Measurements from ENCODE around the gene SLC22A2.
"Not testable (repeated sequence)": the region's sequence is repeated elsewhere in the genome, so short reads cannot be mapped to it uniquely, and the experiment has no call there.

Gene SLC22A2

DNA sequence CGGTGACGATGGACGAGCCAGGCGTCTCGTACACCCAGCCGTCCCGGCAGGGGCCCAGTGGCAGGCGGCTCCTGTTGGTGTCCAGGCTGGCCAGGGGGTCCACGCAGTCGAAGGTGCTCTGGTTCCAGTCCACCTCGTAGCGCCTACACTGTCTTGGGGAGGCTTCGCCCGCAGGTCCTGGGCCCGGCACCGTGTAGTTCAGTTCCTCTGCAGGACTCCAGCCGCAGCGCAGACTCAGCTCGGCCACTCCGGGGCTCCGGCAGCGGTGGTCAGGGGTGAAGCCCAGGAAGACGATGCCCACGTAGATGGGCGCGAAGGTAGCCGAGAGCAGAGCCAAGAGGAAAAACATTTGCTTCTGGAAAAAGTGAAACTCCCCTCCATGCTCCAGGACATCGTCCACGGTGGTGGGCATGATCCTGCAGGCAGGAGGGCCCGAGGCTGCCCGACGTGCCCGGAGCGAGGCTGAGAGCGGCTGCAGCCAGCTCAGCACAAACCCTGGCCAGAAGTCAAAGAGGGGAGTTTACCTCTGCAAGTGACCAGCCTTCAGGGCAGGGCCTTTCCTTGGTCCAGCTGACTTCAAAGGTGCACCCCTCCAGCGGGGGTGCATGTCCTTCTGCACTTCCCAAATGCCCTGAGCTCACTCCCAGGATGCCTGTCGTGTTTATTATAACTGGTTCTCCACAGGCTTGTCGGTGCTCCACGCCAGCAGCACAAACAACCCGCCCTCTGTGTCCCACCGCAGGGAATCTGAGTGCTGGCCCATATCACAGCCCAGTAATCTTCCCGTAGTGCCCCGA lies at the start of gene SLC22A2:
Gene SLC22A2 (minus strand): TSS at position 476 of the 797 bp plus-strand sequence. CDS start 64 bp downstream, at position 412.
- H3K27ac ChIP-seq (ENCODE audit: low read depth in 2 of 2, low read length in 2 of 2), result no peak within 1 kb of the TSS
- no peaks in the 10 kb centered on the region for H3K27me3 ChIP-seq (ENCODE audit: control insufficient read depth in 2 of 2, insufficient read depth in 2 of 2, low read length in 2 of 2)
- no peaks in the 10 kb centered on the region for H3K9me3 ChIP-seq (ENCODE audit: control insufficient read depth in 2 of 2, low read length in 2 of 2)
- no peak within 1 kb of the TSS for H3K9ac ChIP-seq (ENCODE audit: low read depth in 1 of 2, low read length in 2 of 2)
- H3K36me3 ChIP-seq (ENCODE audit: control insufficient read depth in 2 of 2, insufficient read depth in 2 of 2, low read length in 2 of 2), result no peaks in the 10 kb centered on the region
- H3K4me3 ChIP-seq (ENCODE audit: low read length in 2 of 2), result no peak within 1 kb of the TSS
- peaks cover 8 to 9% of the 10 kb centered on the region in 2 donors for H3K4me1 ChIP-seq (ENCODE audit: control insufficient read depth in 2 of 2, insufficient read depth in 2 of 2, low read length in 2 of 2)

DNA sequence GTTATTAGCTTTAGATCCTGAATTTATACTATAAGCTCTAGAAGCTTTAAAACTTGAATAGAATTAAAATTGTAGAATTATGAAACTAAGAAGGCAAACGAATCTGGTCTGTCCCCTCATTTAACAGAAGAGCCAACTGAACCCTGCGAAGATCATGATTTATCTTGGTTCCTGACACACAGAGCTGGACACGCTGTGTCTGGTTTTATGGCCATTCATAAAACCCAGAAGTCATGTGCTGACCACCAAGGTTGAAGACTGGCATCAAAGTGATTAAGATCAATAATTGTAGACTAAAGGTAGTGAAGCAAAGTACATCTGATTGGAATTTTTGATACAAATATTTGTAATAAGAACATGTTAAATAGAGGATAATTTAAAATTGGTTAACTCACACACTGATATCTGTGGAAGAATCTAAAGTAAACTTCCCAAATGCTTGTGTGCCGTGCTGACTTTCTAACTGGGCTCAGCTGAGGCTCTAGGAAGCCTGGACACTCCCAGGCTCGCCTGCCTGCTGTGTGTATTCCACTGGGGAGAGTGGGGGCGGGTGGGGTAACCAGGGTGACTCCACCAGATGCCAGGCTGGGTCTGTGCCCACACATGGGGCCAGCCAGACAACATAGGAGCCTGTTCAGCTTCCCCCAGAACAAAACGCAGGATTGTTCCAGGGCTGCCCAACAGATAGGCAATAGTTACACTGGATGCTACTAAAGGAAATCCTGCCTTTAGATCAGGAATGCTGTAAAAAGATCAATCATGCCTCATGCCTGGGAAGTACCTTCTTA lies 47.5 kb upstream of the SLC22A2 start:
- no peaks in the 10 kb centered on the region for H3K36me3 ChIP-seq (ENCODE audit: control insufficient read depth in 2 of 2, insufficient read depth in 2 of 2, low read length in 2 of 2)

DNA sequence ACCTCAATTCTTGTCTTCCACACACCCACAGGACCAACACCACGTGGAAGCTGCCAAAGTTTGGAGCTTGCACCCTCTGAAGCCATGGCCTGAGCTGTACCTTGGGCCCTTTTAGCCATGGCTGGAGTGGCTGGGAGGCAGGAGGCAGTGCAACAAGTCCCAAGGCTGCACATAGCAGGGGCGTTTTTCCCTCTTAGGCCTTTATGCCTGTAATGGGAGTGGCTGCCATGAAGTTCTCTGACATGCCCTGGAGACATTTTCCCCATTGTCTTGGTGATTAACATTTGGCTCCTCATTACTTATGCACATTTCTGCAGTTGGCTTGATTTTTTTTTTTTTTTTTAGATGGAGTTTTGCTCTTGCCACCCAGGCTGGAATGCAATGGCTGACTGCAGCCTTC lies 45.2 kb upstream of the SLC22A2 start:
- no peak overlapping the region for H3K9ac ChIP-seq (ENCODE audit: low read depth in 1 of 2, low read length in 2 of 2)
- no peak overlapping the region for H3K27ac ChIP-seq (ENCODE audit: low read depth in 2 of 2, low read length in 2 of 2)
- no peaks in the 10 kb centered on the region for H3K27me3 ChIP-seq (ENCODE audit: control insufficient read depth in 2 of 2, insufficient read depth in 2 of 2, low read length in 2 of 2)
- H3K4me1 ChIP-seq (ENCODE audit: control insufficient read depth in 2 of 2, insufficient read depth in 2 of 2, low read length in 2 of 2), result peaks cover 8 to 11% of the 10 kb centered on the region in 2 donors
- H3K4me3 ChIP-seq (ENCODE audit: low read length in 2 of 2), result no peak overlapping the region
- no peaks in the 10 kb centered on the region for H3K9me3 ChIP-seq (ENCODE audit: control insufficient read depth in 2 of 2, low read length in 2 of 2)
- H3K36me3 ChIP-seq (ENCODE audit: control insufficient read depth in 2 of 2, insufficient read depth in 2 of 2, low read length in 2 of 2), result no peaks in the 10 kb centered on the region

More for the DNA sequence above, 47.5 kb upstream of the SLC22A2 start:
- Histone ChIP-seq H3K9me3 (ENCODE audit: control insufficient read depth in 2 of 2, low read length in 2 of 2) (no peaks in the 10 kb centered on the region), H3K4me1 (ENCODE audit: control insufficient read depth in 2 of 2, insufficient read depth in 2 of 2, low read length in 2 of 2) (no peaks in the 10 kb centered on the region), H3K27ac (ENCODE audit: low read depth in 2 of 2, low read length in 2 of 2) (no peak overlapping the region), H3K4me3 (ENCODE audit: low read length in 2 of 2) (no peak overlapping the region), H3K27me3 (ENCODE audit: control insufficient read depth in 2 of 2, insufficient read depth in 2 of 2, low read length in 2 of 2) (no peaks in the 10 kb centered on the region), H3K9ac (ENCODE audit: low read depth in 1 of 2, low read length in 2 of 2) (no peak overlapping the region)

DNA sequence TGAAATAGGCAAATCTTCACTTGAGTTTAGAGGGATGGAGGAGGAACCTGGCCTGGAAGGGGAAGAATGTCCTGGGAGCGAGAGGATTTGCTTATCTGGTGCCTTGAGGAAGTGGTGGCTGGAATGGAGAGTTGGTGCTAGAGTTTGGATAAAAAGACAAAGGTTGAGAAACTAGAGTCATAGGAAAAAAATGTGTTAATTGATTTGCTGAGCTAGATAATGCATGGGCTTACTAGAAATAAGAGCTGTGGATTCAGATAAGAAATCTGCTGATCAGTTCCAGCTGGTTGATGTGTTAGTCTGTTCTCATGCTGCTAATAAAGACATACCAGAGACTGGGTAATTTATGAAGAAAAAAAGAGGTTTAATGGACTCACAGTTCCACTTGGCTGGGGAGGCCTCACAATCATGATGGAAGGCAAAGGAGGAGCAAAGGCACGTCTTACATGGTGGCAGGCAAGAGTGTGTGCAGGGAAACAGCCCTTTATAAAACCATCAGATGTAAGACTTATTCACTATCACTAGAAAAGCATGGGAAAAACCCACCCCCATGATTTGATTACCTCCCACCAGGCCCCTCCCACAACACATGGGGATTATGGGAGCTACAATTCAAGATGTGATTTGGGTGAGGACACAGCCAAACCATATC lies 43.9 kb upstream of the SLC22A2 start:
- not testable (repeated sequence) for H3K9ac ChIP-seq (ENCODE audit: low read depth in 1 of 2, low read length in 2 of 2); H3K27ac ChIP-seq (ENCODE audit: low read depth in 2 of 2, low read length in 2 of 2); H3K4me3 ChIP-seq (ENCODE audit: low read length in 2 of 2); H3K36me3 ChIP-seq (ENCODE audit: control insufficient read depth in 2 of 2, insufficient read depth in 2 of 2, low read length in 2 of 2); H3K27me3 ChIP-seq (ENCODE audit: control insufficient read depth in 2 of 2, insufficient read depth in 2 of 2, low read length in 2 of 2); H3K9me3 ChIP-seq (ENCODE audit: control insufficient read depth in 2 of 2, low read length in 2 of 2)
- H3K4me1 ChIP-seq (ENCODE audit: control insufficient read depth in 2 of 2, insufficient read depth in 2 of 2, low read length in 2 of 2), result peaks cover 8 to 11% of the 10 kb centered on the region in 2 donors

DNA sequence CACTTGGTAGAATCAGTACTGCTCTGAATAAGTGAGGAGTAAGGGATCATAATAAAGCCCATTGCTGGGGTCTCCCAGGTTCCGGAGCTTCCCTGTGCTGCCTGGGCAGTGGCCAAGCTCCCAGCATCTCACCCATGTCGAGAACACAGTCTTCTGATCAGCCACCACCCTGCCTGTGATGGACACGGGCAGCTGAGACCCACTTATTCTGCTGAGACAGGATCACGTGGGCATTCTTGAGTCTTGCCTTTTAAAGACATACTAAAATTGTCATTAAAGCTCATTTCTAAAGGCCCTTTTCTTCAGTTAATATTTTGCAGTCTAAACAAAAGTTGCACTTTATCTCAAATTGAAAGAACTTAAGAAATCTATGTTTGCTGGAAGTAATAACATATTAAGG lies 42.7 kb upstream of the SLC22A2 start:
- no peak overlapping the region for H3K9ac ChIP-seq (ENCODE audit: low read depth in 1 of 2, low read length in 2 of 2)
- no peaks in the 10 kb centered on the region for H3K36me3 ChIP-seq (ENCODE audit: control insufficient read depth in 2 of 2, insufficient read depth in 2 of 2, low read length in 2 of 2)
- no peak overlapping the region for H3K27ac ChIP-seq (ENCODE audit: low read depth in 2 of 2, low read length in 2 of 2)
- no peaks in the 10 kb centered on the region for H3K27me3 ChIP-seq (ENCODE audit: control insufficient read depth in 2 of 2, insufficient read depth in 2 of 2, low read length in 2 of 2)
- H3K4me3 ChIP-seq (ENCODE audit: low read length in 2 of 2), result no peak overlapping the region
- no peaks in the 10 kb centered on the region for H3K9me3 ChIP-seq (ENCODE audit: control insufficient read depth in 2 of 2, low read length in 2 of 2)
- peaks cover 8 to 11% of the 10 kb centered on the region in 2 donors for H3K4me1 ChIP-seq (ENCODE audit: control insufficient read depth in 2 of 2, insufficient read depth in 2 of 2, low read length in 2 of 2)

DNA sequence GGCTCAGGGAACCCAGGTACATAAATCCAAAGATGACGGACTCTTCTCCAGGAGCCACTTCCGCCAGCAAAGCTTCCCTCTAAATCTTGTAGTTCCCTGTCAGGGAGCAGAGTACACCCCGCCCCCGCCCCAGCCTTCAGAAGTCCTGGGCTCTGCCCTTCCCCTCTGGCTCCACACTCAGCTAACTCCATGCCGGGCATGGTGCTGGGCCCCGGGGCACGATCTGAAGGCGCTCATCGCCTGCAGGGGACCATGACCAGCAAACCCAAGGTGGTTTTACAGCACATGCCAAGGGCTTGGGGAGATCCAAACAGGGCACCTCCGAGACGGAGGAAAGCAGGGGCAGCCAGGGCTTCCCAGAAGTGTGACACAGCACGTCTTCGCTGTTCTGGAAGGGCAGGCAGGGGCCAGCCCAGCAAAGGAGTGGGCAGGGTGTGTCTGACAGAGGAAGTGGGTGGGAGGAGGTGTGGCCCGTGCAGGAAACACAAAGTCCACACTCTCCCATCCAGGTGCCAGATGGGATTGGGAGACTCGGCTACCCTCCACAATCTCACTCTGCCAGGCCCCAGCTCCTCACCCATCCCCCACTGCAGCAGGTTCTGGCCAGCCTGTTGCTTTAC lies 41.6 kb upstream of the SLC22A2 start:
- Histone ChIP-seq H3K27ac (ENCODE audit: low read depth in 2 of 2, low read length in 2 of 2) (peak overlapping the region; percentile 88 to 94), H3K9ac (ENCODE audit: low read depth in 1 of 2, low read length in 2 of 2) (peak overlapping the region; percentile 10 to 66), H3K9me3 (ENCODE audit: control insufficient read depth in 2 of 2, low read length in 2 of 2) (no peaks in the 10 kb centered on the region), H3K27me3 (ENCODE audit: control insufficient read depth in 2 of 2, insufficient read depth in 2 of 2, low read length in 2 of 2) (no peaks in the 10 kb centered on the region), H3K36me3 (ENCODE audit: control insufficient read depth in 2 of 2, insufficient read depth in 2 of 2, low read length in 2 of 2) (no peaks in the 10 kb centered on the region), H3K4me1 (ENCODE audit: control insufficient read depth in 2 of 2, insufficient read depth in 2 of 2, low read length in 2 of 2) (peaks cover 8 to 11% of the 10 kb centered on the region in 2 donors), H3K4me3 (ENCODE audit: low read length in 2 of 2) (peak overlapping the region; percentile 22 to 56)

DNA sequence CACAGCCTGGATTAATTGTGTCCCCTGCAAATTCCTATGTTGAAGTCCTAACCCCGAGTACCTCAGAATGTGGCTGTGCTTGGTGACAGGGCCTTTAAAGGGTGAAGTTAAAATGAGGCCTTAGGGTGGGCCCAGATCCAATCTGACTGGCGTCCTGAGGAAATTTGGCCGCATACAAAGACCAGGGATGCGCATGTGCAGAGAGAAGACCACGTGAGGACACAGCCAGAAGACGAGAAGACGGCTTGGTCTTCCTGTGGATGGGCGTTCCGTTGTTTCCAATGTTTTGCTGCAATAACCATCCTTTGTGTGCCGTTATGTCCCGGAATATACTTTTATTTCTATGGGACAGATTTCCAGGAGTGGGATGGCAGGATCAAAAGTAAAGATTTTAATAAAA lies 40.9 kb upstream of the SLC22A2 start:
- peak overlapping the region; percentile 88 to 94 for H3K27ac ChIP-seq (ENCODE audit: low read depth in 2 of 2, low read length in 2 of 2)
- H3K4me1 ChIP-seq (ENCODE audit: control insufficient read depth in 2 of 2, insufficient read depth in 2 of 2, low read length in 2 of 2), result peaks cover 8 to 11% of the 10 kb centered on the region in 2 donors
- no peaks in the 10 kb centered on the region for H3K36me3 ChIP-seq (ENCODE audit: control insufficient read depth in 2 of 2, insufficient read depth in 2 of 2, low read length in 2 of 2)
- no peak overlapping the region for H3K9ac ChIP-seq (ENCODE audit: low read depth in 1 of 2, low read length in 2 of 2)
- no peak overlapping the region for H3K4me3 ChIP-seq (ENCODE audit: low read length in 2 of 2)
- no peaks in the 10 kb centered on the region for H3K27me3 ChIP-seq (ENCODE audit: control insufficient read depth in 2 of 2, insufficient read depth in 2 of 2, low read length in 2 of 2)
- no peaks in the 10 kb centered on the region for H3K9me3 ChIP-seq (ENCODE audit: control insufficient read depth in 2 of 2, low read length in 2 of 2)

DNA sequence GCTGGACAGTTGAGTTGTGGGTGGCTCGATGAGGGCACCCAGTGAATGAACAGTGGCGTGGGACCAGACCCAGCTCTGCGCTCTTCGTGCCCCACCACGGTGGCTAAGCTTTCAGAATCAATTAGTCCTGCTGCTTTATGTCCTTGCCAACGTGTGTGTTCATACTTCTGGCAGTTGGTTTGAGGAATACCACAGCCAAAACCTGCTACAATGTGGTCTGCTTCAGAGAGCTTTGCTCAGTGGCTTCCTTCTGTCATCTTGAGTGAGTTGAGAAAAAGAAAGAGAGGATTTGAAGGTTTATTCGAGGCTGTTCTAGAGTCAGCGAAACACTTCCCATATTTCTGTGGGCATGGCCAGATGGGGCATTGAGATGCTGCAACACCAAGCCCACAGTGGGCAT lies 39.5 kb upstream of the SLC22A2 start:
- no peak overlapping the region for H3K9ac ChIP-seq (ENCODE audit: low read depth in 1 of 2, low read length in 2 of 2)
- no peaks in the 10 kb centered on the region for H3K9me3 ChIP-seq (ENCODE audit: control insufficient read depth in 2 of 2, low read length in 2 of 2)
- H3K27ac ChIP-seq (ENCODE audit: low read depth in 2 of 2, low read length in 2 of 2), result no peak overlapping the region
- no peaks in the 10 kb centered on the region for H3K27me3 ChIP-seq (ENCODE audit: control insufficient read depth in 2 of 2, insufficient read depth in 2 of 2, low read length in 2 of 2)
- peaks cover 8 to 14% of the 10 kb centered on the region in 2 donors for H3K4me1 ChIP-seq (ENCODE audit: control insufficient read depth in 2 of 2, insufficient read depth in 2 of 2, low read length in 2 of 2)
- no peak overlapping the region for H3K4me3 ChIP-seq (ENCODE audit: low read length in 2 of 2)
- no peaks in the 10 kb centered on the region for H3K36me3 ChIP-seq (ENCODE audit: control insufficient read depth in 2 of 2, insufficient read depth in 2 of 2, low read length in 2 of 2)

DNA sequence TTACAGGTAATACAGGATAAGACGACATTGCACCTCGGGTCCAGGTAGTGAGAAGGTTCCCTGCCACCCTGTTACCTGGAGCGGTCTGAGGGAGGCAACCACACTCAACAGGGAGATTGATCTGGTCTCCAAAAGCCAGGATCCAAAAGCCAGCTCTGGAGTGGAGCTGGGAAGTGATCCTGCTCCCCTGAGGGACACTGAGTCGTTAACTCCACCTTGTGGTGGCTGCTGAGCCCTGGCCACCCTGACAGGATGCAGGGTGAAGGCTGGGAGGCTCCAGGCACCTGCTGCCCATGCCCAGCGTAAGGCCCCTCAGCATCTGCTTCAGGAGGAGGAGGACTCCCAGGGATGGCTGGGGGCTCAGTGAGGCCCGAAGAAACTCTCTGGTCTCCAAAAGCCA lies 38.7 kb upstream of the SLC22A2 start:
- Histone ChIP-seq H3K27ac (ENCODE audit: low read depth in 2 of 2, low read length in 2 of 2) (no peak overlapping the region), H3K4me3 (ENCODE audit: low read length in 2 of 2) (no peak overlapping the region), H3K9ac (ENCODE audit: low read depth in 1 of 2, low read length in 2 of 2) (no peak overlapping the region), H3K9me3 (ENCODE audit: control insufficient read depth in 2 of 2, low read length in 2 of 2) (no peaks in the 10 kb centered on the region), H3K27me3 (ENCODE audit: control insufficient read depth in 2 of 2, insufficient read depth in 2 of 2, low read length in 2 of 2) (no peaks in the 10 kb centered on the region), H3K4me1 (ENCODE audit: control insufficient read depth in 2 of 2, insufficient read depth in 2 of 2, low read length in 2 of 2) (peaks cover 8 to 14% of the 10 kb centered on the region in 2 donors), H3K36me3 (ENCODE audit: control insufficient read depth in 2 of 2, insufficient read depth in 2 of 2, low read length in 2 of 2) (no peaks in the 10 kb centered on the region)

Measured in mucosa of rectum (tissue), 2 donors.